TTC549 (cell line): ENCODE measurements around the gene TMTC2.

ENCODE experiments used
- FAIRE-seq: peaks from 2 replicates; lab custom pipeline; 2012; peaks lifted over from hg19 to GRCh38; lab: Jason Lieb, UNC

Gene TMTC2

GRCh38 chr12:83016991-83017390 lies 330.3 kb downstream of the TMTC2 start:
- no peak for FAIRE-seq

- FAIRE-seq: no peak
Observed at GRCh38 chr12:83018088-83018487, 331.4 kb downstream of the TMTC2 start.

- FAIRE-seq: no peak
Observed at GRCh38 chr12:83027021-83027723, 340.5 kb downstream of the TMTC2 start.

- no peak for FAIRE-seq
Observed at GRCh38 chr12:83031196-83031595, 344.5 kb downstream of the TMTC2 start.

- FAIRE-seq: no peak
Observed at GRCh38 chr12:83036847-83037246, 350.1 kb downstream of the TMTC2 start.

GRCh38 chr12:83039413-83039812 lies 352.7 kb downstream of the TMTC2 start:
- no peak for FAIRE-seq

GRCh38 chr12:83040339-83040738 lies 353.6 kb downstream of the TMTC2 start:
- FAIRE-seq: no peak

- FAIRE-seq: no peak
Observed at GRCh38 chr12:83040991-83041390, 354.3 kb downstream of the TMTC2 start.

- FAIRE-seq: no peak
Observed at GRCh38 chr12:83042441-83043200, 355.9 kb downstream of the TMTC2 start.

- no peak for FAIRE-seq
Observed at GRCh38 chr12:83044736-83045135, 358.0 kb downstream of the TMTC2 start.

GRCh38 chr12:83046019-83046418 lies 359.3 kb downstream of the TMTC2 start:
- FAIRE-seq: no peak

GRCh38 chr12:83049306-83049705 lies 362.6 kb downstream of the TMTC2 start:
- FAIRE-seq: no peak

- no peak for FAIRE-seq
Observed at GRCh38 chr12:83052890-83053541, 366.3 kb downstream of the TMTC2 start.

GRCh38 chr12:83057436-83057835 lies 370.7 kb downstream of the TMTC2 start:
- FAIRE-seq: no peak

GRCh38 chr12:83059107-83059506 lies 372.4 kb downstream of the TMTC2 start:
- no peak for FAIRE-seq

GRCh38 chr12:83065562-83065961 lies 378.9 kb downstream of the TMTC2 start:
- no peak for FAIRE-seq

- FAIRE-seq: no peak
Observed at GRCh38 chr12:83067981-83068380, 381.3 kb downstream of the TMTC2 start.

GRCh38 chr12:83074358-83074894 lies 387.7 kb downstream of the TMTC2 start:
- FAIRE-seq: no peak

- FAIRE-seq: no peak
Observed at GRCh38 chr12:83075471-83075870, 388.8 kb downstream of the TMTC2 start.

GRCh38 chr12:83077041-83077440 lies 390.3 kb downstream of the TMTC2 start:
- FAIRE-seq: no peak

GRCh38 chr12:83082690-83083276 lies 396.1 kb downstream of the TMTC2 start:
- no peak for FAIRE-seq

- FAIRE-seq: no peak
Observed at GRCh38 chr12:83083616-83084015, 396.9 kb downstream of the TMTC2 start.
